Stimulated activated CD4-positive, alpha-beta T cell treated with anti-CD3 and anti-CD28 coated beads, Interleukin-15, amount 100 ng/mL, for 1 hour (primary cell): ENCODE results near the gene AGO3.
"Not testable (repeated sequence)": the region's sequence is repeated elsewhere in the genome, so short reads cannot be mapped to it uniquely, and the experiment has no call there.

ENCODE experiments used
- DNase-seq, 2 donors: peaks; one replicate each; pipeline ENCODE4 v3.0.0-alpha.2; 2020; ENCODE audit warnings: low read depth in 1 of 2, low spot score in 1 of 2

Gene AGO3

GRCh38 chr1:35924838-35925237 is 6.1 kb upstream of the AGO3 start:
- DNase-seq = no peak

- DNase-seq = no peak
Observed at GRCh38 chr1:35925741-35926140, 5.2 kb upstream of the AGO3 start.

DNA sequence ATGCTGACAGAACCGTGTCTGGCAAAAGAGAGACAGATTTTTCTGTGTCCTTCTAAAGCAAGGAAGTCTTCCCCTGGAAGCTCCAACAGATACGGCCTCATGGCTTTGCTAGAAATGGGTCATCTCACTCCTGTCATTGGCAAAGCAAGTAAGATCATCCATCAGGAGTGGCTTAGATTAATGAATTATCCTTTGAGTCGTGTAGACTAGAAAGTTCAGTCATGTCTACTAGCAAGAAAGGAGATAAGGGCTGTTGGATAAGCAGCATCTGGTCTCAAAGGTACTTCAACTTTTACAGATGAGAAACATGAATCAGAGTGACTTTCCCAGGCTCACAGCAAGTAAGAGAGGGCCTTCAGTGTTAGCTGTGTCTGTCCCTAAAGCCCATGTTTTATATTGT is 3.4 kb upstream of the AGO3 start:
- no peak for DNase-seq

DNA sequence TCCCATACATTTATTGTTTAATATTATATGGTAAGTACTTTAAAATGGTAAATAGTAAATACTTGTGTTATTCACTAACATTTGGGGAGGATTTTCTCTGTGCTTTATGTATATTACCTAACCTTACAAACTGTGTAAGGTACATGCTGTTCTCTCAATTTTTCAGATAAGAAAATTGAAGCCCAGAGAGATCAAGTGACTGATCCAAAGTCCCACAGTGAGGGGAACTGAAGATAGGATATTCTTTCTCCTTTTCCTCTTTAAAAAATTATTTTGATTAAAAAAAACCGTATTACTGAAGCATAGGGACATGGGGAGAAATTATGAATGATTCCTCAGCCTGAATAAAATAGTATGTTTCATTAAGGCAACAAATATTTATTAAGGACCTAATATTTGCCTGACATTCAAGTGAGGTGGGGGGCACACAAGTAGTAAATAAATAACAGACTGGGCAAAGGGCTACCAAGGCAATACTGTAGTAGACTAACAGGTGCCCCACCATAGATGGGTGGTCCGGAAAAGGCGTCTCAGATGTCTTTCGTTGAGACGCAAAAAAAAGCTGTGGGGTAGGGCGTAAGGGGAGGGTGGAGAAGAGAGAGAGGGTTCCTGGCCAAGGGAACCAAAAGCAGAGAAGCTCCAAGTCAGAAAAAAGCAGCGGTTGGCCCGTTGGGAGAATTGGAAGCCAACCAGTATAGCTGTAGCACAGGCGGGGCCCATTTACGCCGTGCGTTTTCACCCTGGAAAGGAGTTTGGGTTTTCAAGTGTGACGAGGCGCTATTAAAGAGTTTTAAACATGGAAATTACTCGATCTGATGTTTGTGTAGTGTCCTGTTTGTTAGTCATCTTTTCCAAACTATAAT is 944 bp upstream of the AGO3 start:
- peak in 1 of 2 donors; percentile 8 for DNase-seq

DNA sequence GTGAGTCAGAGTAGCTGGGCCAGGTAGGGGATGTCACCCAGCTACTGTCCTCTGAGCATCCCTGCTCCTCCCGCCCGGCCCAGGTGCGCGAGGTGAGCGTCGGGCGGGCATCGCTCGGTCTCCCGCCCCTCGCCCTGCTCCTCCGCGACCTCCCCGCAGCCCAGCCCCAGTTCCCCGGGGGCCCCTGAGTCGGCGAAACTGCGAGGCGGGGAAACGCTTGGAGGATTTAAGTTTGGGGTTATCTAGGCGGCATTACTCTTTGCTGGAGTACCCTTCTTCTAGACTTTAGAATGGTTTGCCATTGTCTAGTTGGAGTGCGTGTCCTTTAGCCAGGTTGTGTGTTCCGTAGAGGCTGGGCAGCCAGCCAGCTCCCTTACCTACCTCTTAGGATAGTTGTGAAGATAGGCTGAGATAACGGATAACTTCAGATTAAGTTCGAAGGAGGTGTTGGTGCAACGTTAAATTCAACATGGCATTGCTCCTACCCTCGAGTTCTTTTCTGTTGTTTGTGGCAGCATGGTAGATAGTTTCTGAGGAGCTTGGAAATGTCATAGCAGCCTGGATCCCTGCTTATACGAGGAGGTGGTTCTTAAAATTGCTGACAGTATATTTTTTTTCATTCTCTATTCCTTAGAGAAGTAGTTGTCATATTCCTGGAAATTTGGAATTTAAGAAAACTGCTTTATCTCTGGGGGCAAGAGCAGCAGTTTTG is 697 bp downstream of the AGO3 start:
- no peak for DNase-seq

DNA sequence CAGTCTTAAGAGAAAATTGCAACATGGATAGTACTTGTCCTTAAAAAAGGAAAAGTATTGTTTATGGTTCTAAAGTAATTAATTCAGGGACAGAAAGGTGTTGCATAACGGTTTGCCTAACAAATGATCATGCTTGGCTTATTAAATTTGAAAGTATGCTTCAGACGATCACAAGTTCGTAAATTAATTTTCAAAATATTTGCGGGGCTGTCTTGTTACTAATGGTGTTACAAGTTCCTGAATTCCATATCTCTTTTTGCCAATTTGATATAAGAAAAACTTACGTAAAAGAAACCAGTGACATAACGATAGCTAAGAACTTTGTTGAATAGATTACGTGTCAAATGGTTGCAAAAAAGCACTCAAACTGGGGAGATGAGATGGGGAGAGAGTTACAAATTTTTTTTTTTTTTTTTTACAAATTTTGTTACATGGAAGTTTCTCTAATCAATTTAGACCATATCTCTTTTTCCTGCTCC is 1.3 kb downstream of the AGO3 start:
- DNase-seq = no peak

GRCh38 chr1:35932941-35933340 is 2.0 kb downstream of the AGO3 start:
- DNase-seq = no peak

DNA sequence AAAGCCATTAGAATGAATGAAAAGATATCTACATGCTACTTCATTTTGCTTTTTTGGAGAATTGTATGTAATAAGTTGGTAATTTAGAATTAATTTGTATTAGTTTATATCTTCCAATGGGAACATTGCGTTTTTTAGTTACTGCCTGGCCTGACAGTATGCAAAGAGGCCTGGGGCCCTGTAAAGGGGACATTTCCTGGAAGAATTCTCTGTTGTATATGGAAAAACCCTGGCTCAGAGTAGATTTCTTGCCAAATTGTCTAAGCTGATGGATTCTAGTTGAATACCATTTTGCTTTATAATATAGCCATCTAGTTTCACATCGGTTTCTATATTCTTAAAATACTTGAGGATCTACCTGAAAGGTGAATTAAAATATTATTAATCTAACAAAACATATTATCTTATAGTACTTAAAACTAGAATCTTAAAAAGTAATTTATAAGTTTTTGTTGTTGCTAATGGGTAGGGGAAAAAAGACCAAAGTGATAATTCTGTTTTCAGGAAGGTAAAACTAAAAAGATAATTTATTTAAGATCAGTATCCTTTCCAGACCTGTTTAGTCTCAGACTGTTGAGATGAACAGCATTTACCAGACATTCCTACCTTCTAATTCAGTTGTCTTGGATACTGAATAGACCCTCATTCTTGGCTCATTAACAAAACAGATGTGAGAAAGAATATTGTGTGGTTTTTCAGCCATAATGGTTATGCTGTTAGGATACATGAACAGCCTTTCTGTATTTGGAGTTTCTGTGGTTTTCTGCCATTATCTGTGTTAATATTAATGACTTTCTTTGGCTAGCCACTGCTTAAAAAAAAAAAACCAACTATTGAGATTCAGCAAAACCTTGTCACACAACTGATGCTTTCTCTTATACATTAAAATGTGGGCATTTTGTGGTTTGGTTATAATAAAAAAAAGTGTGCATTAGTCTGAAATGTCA is 4.8 kb downstream of the AGO3 start:
- DNase-seq = no peak

- no peak for DNase-seq
Observed at GRCh38 chr1:35936838-35937237, 5.9 kb downstream of the AGO3 start.

DNA sequence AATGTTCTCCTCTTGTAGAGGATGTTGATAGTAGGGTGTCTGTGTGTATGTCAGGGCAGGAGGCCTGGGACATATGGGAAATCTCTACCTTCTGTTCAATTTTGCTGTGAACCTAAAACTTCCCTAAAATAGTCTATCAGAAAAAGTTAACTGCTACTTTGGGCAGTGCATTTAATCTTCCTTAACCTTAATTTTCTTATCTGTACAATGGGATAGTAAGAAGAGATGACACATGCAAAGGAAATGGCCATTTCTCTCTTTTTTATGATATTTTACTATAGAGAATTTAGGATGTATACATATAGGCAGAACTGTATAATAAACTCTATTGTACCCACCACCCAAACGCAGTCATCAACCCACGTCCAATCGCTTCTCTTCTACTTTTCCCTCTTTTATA is 8.6 kb downstream of the AGO3 start:
- no peak for DNase-seq

DNA sequence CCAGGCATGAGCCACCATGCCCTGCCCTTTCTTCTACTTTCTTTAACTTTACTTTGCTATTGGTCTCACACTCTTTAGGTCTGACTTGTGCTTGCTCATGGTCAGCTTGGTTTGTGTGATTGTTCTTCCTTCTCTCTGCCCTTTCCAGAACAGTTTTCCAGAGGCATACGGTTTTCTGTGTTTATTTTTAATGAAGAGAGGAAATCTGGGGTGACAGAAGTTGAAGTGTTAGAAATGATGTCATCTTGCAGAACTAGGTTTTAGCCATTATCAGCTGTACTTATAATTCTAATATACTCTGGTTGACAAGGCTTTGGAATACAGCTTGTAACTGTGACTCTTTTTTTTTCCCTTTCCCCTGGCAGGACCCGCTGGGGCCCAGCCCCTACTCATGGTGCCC is 14.4 kb downstream of the AGO3 start:
- no peak for DNase-seq

GRCh38 chr1:35947547-35947946 is 16.6 kb downstream of the AGO3 start:
- DNase-seq = no peak

DNA sequence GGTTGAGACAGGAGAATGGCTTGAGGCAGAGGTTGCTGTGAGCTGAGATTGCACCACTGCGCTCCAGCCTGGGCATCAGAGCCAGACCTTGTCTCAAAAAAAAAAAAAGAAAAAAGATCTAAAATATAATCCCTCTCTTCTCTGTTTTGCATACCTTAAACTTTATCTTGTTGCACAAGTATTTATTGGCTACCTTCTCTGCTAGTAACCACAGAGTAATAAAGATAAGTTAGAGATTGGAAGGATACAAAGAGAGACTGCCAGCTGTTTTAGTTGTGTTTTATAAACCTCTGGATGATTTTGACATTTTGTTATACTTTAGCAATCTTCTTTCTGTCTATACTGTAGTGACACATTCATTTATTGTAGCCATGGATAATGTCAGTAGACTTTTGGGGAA is 27.7 kb downstream of the AGO3 start:
- DNase-seq = no peak

GRCh38 chr1:35959304-35959703 is 28.4 kb downstream of the AGO3 start:
- no peak for DNase-seq

- DNase-seq = no peak
Observed at GRCh38 chr1:35962952-35963351, 32.0 kb downstream of the AGO3 start.

DNA sequence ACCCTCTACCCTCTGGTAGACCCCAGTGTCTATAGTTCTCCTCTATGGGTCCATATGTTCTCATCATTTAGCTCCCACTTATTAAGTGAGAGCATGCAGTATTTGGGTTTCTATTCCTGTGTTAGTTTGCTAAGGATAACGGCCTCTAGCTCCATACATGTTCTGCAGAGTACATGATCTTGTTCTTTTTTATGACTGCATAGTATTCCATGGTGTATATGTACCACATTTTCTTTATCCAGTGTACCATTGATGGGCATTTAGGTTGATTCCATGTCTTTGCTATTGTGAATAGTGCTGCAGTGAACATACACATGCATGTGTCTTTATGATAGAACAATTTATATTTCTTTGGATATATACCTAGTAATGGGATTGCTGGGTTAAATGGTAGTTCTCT is 33.4 kb downstream of the AGO3 start:
- not testable (repeated sequence) for DNase-seq

GRCh38 chr1:35968396-35968795 is 37.5 kb downstream of the AGO3 start:
- no peak for DNase-seq

DNA sequence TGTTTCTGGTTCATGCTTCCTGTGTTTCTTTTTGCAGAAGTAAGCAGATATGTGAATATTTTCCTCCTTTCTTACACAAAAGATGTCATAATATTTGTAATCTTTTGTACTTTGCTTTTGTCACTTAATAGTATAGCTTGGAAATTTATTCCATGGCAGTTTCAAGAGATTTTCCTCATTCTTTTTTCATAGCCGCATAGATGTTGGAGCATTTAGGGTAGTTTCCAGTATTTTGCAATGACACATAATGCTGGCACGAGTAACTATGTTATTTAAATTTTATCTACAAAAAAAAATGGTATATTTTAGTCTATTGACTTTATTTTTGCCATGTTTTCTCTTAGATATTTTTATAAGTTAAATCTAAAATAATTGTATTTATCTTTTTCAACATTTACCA is 40.7 kb downstream of the AGO3 start:
- DNase-seq = no peak

DNA sequence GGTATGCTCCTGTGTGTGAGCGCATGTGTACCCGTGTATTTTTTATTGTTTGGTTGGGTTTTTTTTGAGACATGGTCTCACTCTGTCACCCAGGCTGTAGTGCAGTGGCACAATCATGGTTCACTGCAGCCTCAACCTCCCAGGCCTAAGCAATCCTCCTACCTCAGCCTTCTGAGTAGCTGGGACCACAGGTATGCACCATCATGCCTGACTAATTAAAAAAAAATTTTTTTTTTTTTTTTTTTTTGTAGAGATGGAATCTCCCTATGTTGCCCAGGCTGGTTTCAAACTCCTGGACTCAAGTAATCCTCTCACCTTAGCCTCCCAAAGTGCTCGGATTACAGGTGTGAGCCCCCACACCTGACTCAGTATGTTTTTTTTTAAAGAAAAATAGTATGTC is 41.7 kb downstream of the AGO3 start:
- not testable (repeated sequence) for DNase-seq

DNA sequence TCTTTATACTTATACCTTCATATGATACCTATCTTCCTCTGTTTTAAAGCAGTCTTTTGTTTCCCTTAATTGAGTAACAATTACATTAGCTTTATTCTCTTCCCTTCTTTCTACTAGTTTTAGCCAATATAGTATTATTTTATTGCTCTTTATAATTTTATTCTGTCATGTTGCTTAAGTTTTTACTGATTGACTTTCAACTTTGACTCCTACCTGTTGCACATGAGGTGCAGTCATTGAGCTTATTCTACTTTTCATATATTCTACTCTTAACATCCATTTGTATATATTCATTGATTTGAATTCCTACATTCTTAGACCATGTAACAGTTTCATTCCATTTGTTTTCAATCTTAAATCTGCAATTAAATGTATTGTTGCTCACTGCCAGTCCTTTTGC is 49.2 kb downstream of the AGO3 start:
- DNase-seq = no peak

GRCh38 chr1:35988237-35988636 is 57.3 kb downstream of the AGO3 start:
- no peak for DNase-seq
